GM12878 (cell line): ENCODE results near the gene KCNV2. TPM values are rescaled to one million over a fixed set of nuclear protein-coding genes. Genes with fewer than 3 reads are reported as not detected.

Source experiments
- ATAC-seq: fragments of 200-7000 bp; cut with Tn5 transposase; 3 replicates; pipeline ENCODE4 v1.9.1; 2020; ENCODE audit warnings: mild to moderate bottlenecking, moderate library complexity
- BruUV-seq: library from RNA; stranded (reverse); fragments of 400-500 nt; replicated peaks from 2 replicates; lab custom pipeline; 2021; lab: Mats Ljungman, UMichigan
- CTCF ChIA-PET: fragments of 300-600 bp; sonication (Branson Sonifier 250); formaldehyde crosslinking; extraction: SDS; loops from one replicate; lab custom pipeline; 2021; ENCODE audit warnings: inconsistent platforms; lab: Yijun Ruan, JAX
- POLR2A ChIA-PET: fragments of 350-600 bp; formaldehyde crosslinking; extraction: SDS; loops from one replicate; lab custom pipeline; 2021; ENCODE audit warnings: inconsistent platforms; lab: Charles Lee
- RAD21 ChIA-PET: fragments of 300-600 bp; sonication (Branson Sonifier 250); formaldehyde crosslinking; loops from one replicate; lab custom pipeline; 2023; ENCODE audit warnings: antibody characterized with exemption; ENCODE audit not compliant: unreplicated experiment; lab: Charles Lee
- SMC1A ChIA-PET: fragments of 300-600 bp; sonication (Branson Sonifier 250); formaldehyde crosslinking; loops from one replicate; lab custom pipeline; 2023; ENCODE audit not compliant: unreplicated experiment, uncharacterized antibody; lab: Charles Lee
- DNase-seq: peaks from one replicate; pipeline ENCODE4 v3.0.0-alpha.2; 2011; ENCODE audit warnings: low read depth, low spot score
- FAIRE-seq: peaks from 3 replicates; lab custom pipeline; 2011; peaks lifted over from hg19 to GRCh38; lab: Jason Lieb, UNC
- H2AFZ ChIP-seq: 2 replicates; pipeline ENCODE4 v1.6.0; 2011; ENCODE audit warnings: low read depth, low read length, control low read depth; ENCODE audit not compliant: control insufficient read depth
- H3K27ac ChIP-seq: 2 replicates; pipeline ENCODE4 v1.5.1; 2011; ENCODE audit warnings: control low read depth; ENCODE audit not compliant: control insufficient read depth, insufficient read depth
- H3K27me3 ChIP-seq, 2 experiments: replicated peaks in 1 of 2; 2 replicates each; pipeline versions ENCODE4 v1.6.0 to v1.6.1; 2011; ENCODE audit warnings: low read length in 1 of 2; ENCODE audit not compliant: control insufficient read depth in 2 of 2, insufficient read depth in 2 of 2
- H3K36me3 ChIP-seq, 2 experiments: 2 replicates each; pipeline ENCODE4 v1.5.1; 2011; ENCODE audit warnings: low read length in 1 of 2; ENCODE audit not compliant: control insufficient read depth in 2 of 2, insufficient read depth in 2 of 2
- H3K4me1 ChIP-seq: 2 replicates; pipeline ENCODE4 v1.6.1; 2011; ENCODE audit warnings: mild to moderate bottlenecking, low read length, moderate library complexity, mixed read lengths; ENCODE audit not compliant: control insufficient read depth, insufficient read depth
- H3K4me2 ChIP-seq: 2 replicates; pipeline ENCODE4 v1.6.0; 2011; ENCODE audit warnings: control low read depth; ENCODE audit not compliant: control insufficient read depth, insufficient read depth
- H3K4me3 ChIP-seq: fragments of 200-600 bp; sonication (generic); 2 replicates; pipeline ENCODE4 v1.5.1; 2016
- H3K79me2 ChIP-seq: 2 replicates; pipeline ENCODE4 v1.6.0; 2011; ENCODE audit warnings: low read length; ENCODE audit not compliant: control insufficient read depth, insufficient read depth
- H3K9ac ChIP-seq: 2 replicates; pipeline ENCODE4 v1.8.0; 2011; ENCODE audit warnings: low read length, control low read depth, mixed read lengths; ENCODE audit not compliant: control insufficient read depth, insufficient read depth
- H3K9me3 ChIP-seq: replicated peaks from 3 replicates; pipeline ENCODE4 v1.5.1; 2011; ENCODE audit warnings: mild to moderate bottlenecking, low read length; ENCODE audit not compliant: control insufficient read depth, insufficient read depth
- H4K20me1 ChIP-seq: 2 replicates; pipeline ENCODE4 v1.6.0; 2011; ENCODE audit not compliant: control insufficient read depth, insufficient read depth
- CHD4 ChIP-seq: fragments of 200-600 bp; sonication (generic); IDR thresholded peaks from 2 replicates; pipeline ENCODE4 v1.6.1; 2016; ENCODE audit warnings: mild to moderate bottlenecking
- JUNB ChIP-seq: IDR thresholded peaks from 2 replicates; pipeline ENCODE4 v1.6.1; 2016; ENCODE audit warnings: antibody characterized with exemption, mild to moderate bottlenecking
- KDM1A ChIP-seq: fragments of 200-600 bp; sonication (generic); IDR thresholded peaks from 2 replicates; pipeline ENCODE4 v1.6.1; 2016; ENCODE audit warnings: borderline replicate concordance
- MTA3 ChIP-seq: IDR thresholded peaks from 2 replicates; pipeline ENCODE4 v1.6.1; 2012; ENCODE audit warnings: low read length, inconsistent platforms, borderline replicate concordance
- MYB ChIP-seq: fragments of 150-350 bp; IDR thresholded peaks from 2 replicates; pipeline ENCODE4 v1.6.1; 2014; ENCODE audit warnings: mild to moderate bottlenecking, low read depth, low read length, borderline replicate concordance
- NBN ChIP-seq: fragments of 450-650 bp; IDR thresholded peaks from 2 replicates; pipeline ENCODE4 v1.6.1; 2016
- NR2C1 ChIP-seq: fragments of 450-650 bp; IDR thresholded peaks from 2 replicates; pipeline ENCODE4 v1.6.1; 2017; ENCODE audit warnings: antibody characterized with exemption, mild to moderate bottlenecking, moderate library complexity
- POLR2AphosphoS2 ChIP-seq: IDR thresholded peaks from 2 replicates; pipeline ENCODE4 v1.6.1; 2011; ENCODE audit warnings: low read depth, mild to moderate bottlenecking, low read length, improper control_type of control experiment, moderate library complexity
- RELB ChIP-seq: fragments of 450-650 bp; IDR thresholded peaks from 2 replicates; pipeline ENCODE4 v1.6.1; 2017; ENCODE audit warnings: low read depth, mild to moderate bottlenecking, moderate library complexity
- SIN3A ChIP-seq: IDR thresholded peaks from 2 replicates; pipeline ENCODE4 v1.6.1; 2012; ENCODE audit warnings: low read depth, low read length, improper control_type of control experiment
- ZBTB11 ChIP-seq: fragments of 450-650 bp; formaldehyde crosslinking; IDR thresholded peaks from 2 replicates; pipeline ENCODE4 v1.5.0; 2022; ENCODE audit warnings: mild to moderate bottlenecking, missing genetic modification characterization
- ZNF207 ChIP-seq: fragments of 450-650 bp; IDR thresholded peaks from 2 replicates; pipeline ENCODE4 v1.6.1; 2014; ENCODE audit warnings: antibody characterized with exemption, mild to moderate bottlenecking, borderline replicate concordance
- ZNF622 ChIP-seq: fragments of 450-650 bp; IDR thresholded peaks from 2 replicates; pipeline ENCODE4 v1.6.1; 2017; ENCODE audit warnings: mild to moderate bottlenecking, inconsistent platforms
- ZZZ3 ChIP-seq: IDR thresholded peaks from 2 replicates; pipeline ENCODE4 v1.6.1; 2011; ENCODE audit warnings: low read depth; ENCODE audit not compliant: control insufficient read depth, insufficient read length
- WGBS: methylation state at CpG from one replicate; pipeline ENCODE4 v1.1.6; 2016; ENCODE audit warnings: low lambda C conversion rate; ENCODE audit not compliant: insufficient replicate concordance, insufficient coverage; ENCODE audit errors: missing lambda C conversion rate; 5-methylcytosine and 5-hydroxymethylcytosine counted together
- in situ Hi-C: fragments of 300-500 bp; cut with MboI; formaldehyde crosslinking; loops from 9 replicates; pipeline ENCODE4 v1.14.3; 2018; ENCODE audit warnings: mixed read lengths
- intact Hi-C: fragments of 100-400 bp; cut with micrococcal nuclease; formaldehyde crosslinking; loops from one replicate; pipeline ENCODE4 v1.14.2; 2022; ENCODE audit not compliant: unreplicated experiment
- polyA plus RNA-seq, 11 experiments: library from polyadenylated mRNA; depleted of rRNA in 4 of 11; unstranded in 6 of 11; stranded (reverse) in 5 of 11; fragments of >200 nt; fragmentation: Nextera tagmentation in 4 of 11; fragmentation: Illumina TruSeq in 1 of 11; extraction: Ambion mirVana in 4 of 11; extraction: Trizol in 1 of 11; gene quantifications; 1 replicate in 1 of 11; 2 replicates in 10 of 11; pipeline versions ENCODE4 v1.2.1 to v1.2.3, GENCODE V29; 2011 to 2016; ENCODE audit warnings: inconsistent platforms in 2 of 11, missing spikeins in 2 of 11, low read depth in 1 of 11
- total RNA-seq, 4 experiments: library from RNA; depleted of rRNA in 3 of 4; stranded (reverse); fragments of >200 nt in 3 of 4; fragmentation: Illumina TruSeq in 1 of 4; extraction: Trizol in 1 of 4; gene quantifications; 2 replicates each; pipeline versions ENCODE4 v1.2.1 to v1.2.3, GENCODE V29; 2013 to 2021
- TF ChIP-seq, protein P1 (sequence below): IDR thresholded peaks from 2 replicates; pipeline ENCODE4 v1.6.1; 2011; ENCODE audit warnings: borderline replicate concordance, low read depth, mild to moderate bottlenecking, moderate library complexity, low read length; ENCODE audit not compliant: insufficient read depth, poor library complexity, severe bottlenecking

Gene KCNV2
- total and polyA plus RNA-seq, 10 of the 15 experiments (the other 5 are each of a cell fraction or from before 2014, with no cell fraction given) = 0.04 to 0.37 (median 0.09) TPM; not detected in 4

- Histone ChIP-seq H3K4me2 (peak overlapping the region; percentile 57), H3K4me3 (no peak overlapping the region), H3K79me2 (no peaks in the 10 kb centered on the region), H3K36me3 (no peaks in the 10 kb centered on the region), H3K27ac (no peak overlapping the region), H3K4me1 (no peaks in the 10 kb centered on the region; the same call in 1 of the 2 replicates), H2AFZ (peak overlapping the region; percentile 26), H3K9me3 (no peaks in the 10 kb centered on the region), H3K27me3 (no peaks in the 10 kb centered on the region), H3K9ac (no peak overlapping the region), H4K20me1 (no peaks in the 10 kb centered on the region)
- FAIRE-seq = peak; percentile 90
- CTCF ChIA-PET = interaction anchor here (0.7 to 3.6 kb wide), 55 partner anchors 9 to 596 kb away, joined by 3 to 25 read pairs (median 5); no protein-coding TSS in a partner anchor
- RAD21 ChIA-PET = interaction anchor here (0.8 to 2.9 kb wide), 29 partner anchors 12 to 785 kb away, joined by 3 to 39 read pairs (median 3); no protein-coding TSS in a partner anchor
- no TSS peak for BruUV-seq
- WGBS = 0% methylated on average over 5 of the region's 5 CpGs
- intact Hi-C loops = loop anchor here (1.0 to 10.0 kb wide), 8 partner anchors 31 to 596 kb away; partner anchors contain the start of gene VLDLR
- in situ Hi-C loops = loop anchor here (10.0 kb wide), 1 partner anchor 593 kb away; no protein-coding TSS in a partner anchor
- ATAC-seq = peak; percentile 93
- SMC1A ChIA-PET = interaction anchor here (0.6 to 3.8 kb wide), 42 partner anchors 10 to 602 kb away, joined by 3 to 26 read pairs (median 4); no protein-coding TSS in a partner anchor
- peak; percentile 61 for DNase-seq
- POLR2A ChIA-PET = interaction anchor here (0.7 to 0.9 kb wide), 2 partner anchors 10 to 116 kb away, joined by 3 read pairs; partner anchors contain the start of gene PUM3
- TF ChIP-seq RELB (no peak), SIN3A (no peak), KDM1A (no peak), ZBTB11 (CRISPR knock-in tag) (no peak), MYB (no peak), MTA3 (no peak), POLR2AphosphoS2 (no peak), ZZZ3 (no peak), CHD4 (no peak), NR2C1 (no peak), JUNB (no peak), ZNF207 (no peak), ZNF622 (no peak), NBN (peak; percentile 62)
- TF ChIP-seq, protein P1, sequence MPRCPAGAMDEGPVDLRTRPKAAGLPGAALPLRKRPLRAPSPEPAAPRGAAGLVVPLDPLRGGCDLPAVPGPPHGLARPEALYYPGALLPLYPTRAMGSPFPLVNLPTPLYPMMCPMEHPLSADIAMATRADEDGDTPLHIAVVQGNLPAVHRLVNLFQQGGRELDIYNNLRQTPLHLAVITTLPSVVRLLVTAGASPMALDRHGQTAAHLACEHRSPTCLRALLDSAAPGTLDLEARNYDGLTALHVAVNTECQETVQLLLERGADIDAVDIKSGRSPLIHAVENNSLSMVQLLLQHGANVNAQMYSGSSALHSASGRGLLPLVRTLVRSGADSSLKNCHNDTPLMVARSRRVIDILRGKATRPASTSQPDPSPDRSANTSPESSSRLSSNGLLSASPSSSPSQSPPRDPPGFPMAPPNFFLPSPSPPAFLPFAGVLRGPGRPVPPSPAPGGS = no peak
Measured at GRCh38 chr9:2727966-2728613, 10.8 kb downstream of the KCNV2 start.
